WI38 (cell line): ENCODE results near the gene KATNBL1.

ENCODE experiments used
- H3K4me3 ChIP-seq: 2 replicates; pipeline ENCODE4 v1.5.1; 2011; ENCODE audit warnings: low read depth, mild to moderate bottlenecking, control low read depth, low read length
- CTCF ChIP-seq: IDR thresholded peaks from 2 replicates; pipeline ENCODE4 v1.5.1; 2012; ENCODE audit warnings: low read depth, mild to moderate bottlenecking, control low read depth, low read length

The KATNBL1 gene

GRCh38 chr15:34155859-34156258 lies 54.0 kb downstream of the KATNBL1 start:
- no peak overlapping the region for H3K4me3 ChIP-seq
- TF ChIP-seq CTCF = no peak

GRCh38 chr15:34154725-34155204 lies 55.1 kb downstream of the KATNBL1 start:
- no peak for TF ChIP-seq CTCF
- H3K4me3 ChIP-seq = no peak overlapping the region

GRCh38 chr15:34147371-34148140 lies 62.3 kb downstream of the KATNBL1 start:
- no peak for TF ChIP-seq CTCF
- H3K4me3 ChIP-seq = no peak overlapping the region

GRCh38 chr15:34133511-34133910 lies 76.4 kb downstream of the KATNBL1 start:
- TF ChIP-seq CTCF = no peak
- H3K4me3 ChIP-seq = no peak overlapping the region

GRCh38 chr15:34132881-34133280 lies 77.0 kb downstream of the KATNBL1 start:
- TF ChIP-seq CTCF = no peak
- no peak overlapping the region for H3K4me3 ChIP-seq

GRCh38 chr15:34128898-34129297 lies 81.0 kb downstream of the KATNBL1 start:
- H3K4me3 ChIP-seq = no peak overlapping the region
- no peak for TF ChIP-seq CTCF

- no peak for TF ChIP-seq CTCF
- H3K4me3 ChIP-seq = no peak overlapping the region
Observed at GRCh38 chr15:34126522-34126921, 83.4 kb downstream of the KATNBL1 start.
